ENCODE data around the gene SPATA31A5.
"Not testable (repeated sequence)": the region's sequence is repeated elsewhere in the genome, so short reads cannot be mapped to it uniquely, and the experiment has no call there.

The SPATA31A5 gene

GRCh38 chr9:60914107-60914506, at the start of gene SPATA31A5:
Gene SPATA31A5 (plus strand): TSS chr9:60914407. CDS start chr9:60914436, 29 bp downstream.
- ATAC-seq, result not testable (repeated sequence)

- not testable (repeated sequence) for ATAC-seq
These were observed 48.8 kb downstream of the SPATA31A5 start for GRCh38 chr9:60962990-60963350.

- not testable (repeated sequence) for ATAC-seq
These were observed 52.2 kb downstream of the SPATA31A5 start for GRCh38 chr9:60966382-60966781.

Measured in activated CD4-positive, CD25-positive, alpha-beta regulatory T cell treated with anti-CD3 and anti-CD28 coated beads, Interleukin-2, amount 50 U/mL, for 24 hours (primary cell).